GM21447 (cell line): ENCODE results near the gene RERG.
"Not testable (repeated sequence)": the region's sequence is repeated elsewhere in the genome, so short reads cannot be mapped to it uniquely, and the experiment has no call there.

ENCODE experiments used
- ATAC-seq: cut with Tn5 transposase; IDR thresholded peaks from one replicate; pipeline ENCODE4 v1.9.1; 2021; ENCODE audit not compliant: unreplicated experiment

Gene RERG

GRCh38 chr12:15151161-15152091 lies 69.8 kb downstream of the RERG start:
- ATAC-seq: no peak

- no peak for ATAC-seq
Measured at GRCh38 chr12:15146585-15146984, 74.6 kb downstream of the RERG start.

- ATAC-seq: no peak
Measured at GRCh38 chr12:15143467-15143866, 77.8 kb downstream of the RERG start.

GRCh38 chr12:15142711-15143110 lies 78.5 kb downstream of the RERG start:
- no peak for ATAC-seq

- ATAC-seq: no peak
Measured at GRCh38 chr12:15131431-15131830, 89.8 kb downstream of the RERG start.

GRCh38 chr12:15130541-15130940 lies 90.7 kb downstream of the RERG start:
- no peak for ATAC-seq

GRCh38 chr12:15123401-15123800 lies 97.8 kb downstream of the RERG start:
- no peak for ATAC-seq

- ATAC-seq: no peak
Measured at GRCh38 chr12:15122344-15122743, 98.9 kb downstream of the RERG start.

GRCh38 chr12:15118955-15119354 lies 102.3 kb downstream of the RERG start:
- no peak for ATAC-seq

GRCh38 chr12:15116983-15117382 lies 104.2 kb downstream of the RERG start:
- ATAC-seq: no peak

GRCh38 chr12:15116086-15116485 lies 105.1 kb downstream of the RERG start:
- no peak for ATAC-seq

- no peak for ATAC-seq
Measured at GRCh38 chr12:15115434-15115833, 105.8 kb downstream of the RERG start.

GRCh38 chr12:15114501-15114900 lies 106.7 kb downstream of the RERG start:
- ATAC-seq: no peak

GRCh38 chr12:15092826-15093225 lies 128.4 kb downstream of the RERG start:
- ATAC-seq: no peak

- ATAC-seq: no peak
Measured at GRCh38 chr12:15090441-15090840, 130.8 kb downstream of the RERG start.

- no peak for ATAC-seq
Measured at GRCh38 chr12:15088105-15088504, 133.1 kb downstream of the RERG start.

- not testable (repeated sequence) for ATAC-seq
Measured at GRCh38 chr12:15077751-15078150, 143.5 kb downstream of the RERG start.

GRCh38 chr12:15074351-15074750 lies 146.9 kb downstream of the RERG start:
- ATAC-seq: no peak

- no peak for ATAC-seq
Measured at GRCh38 chr12:15059123-15059522, 162.1 kb downstream of the RERG start.
